VCaP (cell line): Measurements from ENCODE around the gene CPB2.
A peak's percentile ranks its signal among the peaks of the same experiment; 100 is the strongest.

Source experiments
- H3K27ac ChIP-seq: fragments of 450-650 bp; 2 replicates; pipeline ENCODE4 v1.5.1; 2017
- CTCF ChIP-seq: fragments of 450-650 bp; conservative IDR thresholded peaks from 2 replicates; pipeline ENCODE4 v1.5.1; 2017; ENCODE audit warnings: mild to moderate bottlenecking, moderate library complexity

CPB2 gene

GRCh38 chr13:46050771-46051170 is 54.1 kb downstream of the CPB2 start:
- H3K27ac ChIP-seq = no peak overlapping the region
- TF ChIP-seq CTCF = no peak

- H3K27ac ChIP-seq = peak overlapping the region; percentile 12; the same call in 1 of the 2 replicates
- TF ChIP-seq CTCF = no peak
Measured at GRCh38 chr13:46045424-46045823, 59.4 kb downstream of the CPB2 start.

DNA sequence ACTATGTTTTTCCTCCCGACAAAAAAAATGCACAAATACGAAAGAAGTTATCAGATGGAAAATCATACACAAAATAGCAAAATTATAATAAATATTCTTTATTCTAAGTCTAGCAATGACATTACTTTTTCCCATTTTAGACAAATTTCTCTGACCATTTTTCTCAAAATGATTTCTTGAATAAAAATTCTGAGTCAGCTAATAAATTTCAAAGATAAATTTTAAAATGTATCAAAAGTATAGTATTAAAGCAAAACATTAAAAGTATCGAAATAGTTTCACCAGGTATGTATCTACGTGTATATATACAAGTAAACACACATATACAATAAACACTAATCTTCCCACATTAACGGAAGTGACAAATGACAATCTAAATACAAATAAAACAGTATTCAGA is 61.2 kb downstream of the CPB2 start:
- TF ChIP-seq CTCF = no peak
- no peak overlapping the region for H3K27ac ChIP-seq

GRCh38 chr13:46041419-46041839 is 63.4 kb downstream of the CPB2 start:
- TF ChIP-seq CTCF = no peak

GRCh38 chr13:46040763-46041162 is 64.1 kb downstream of the CPB2 start:
- H3K27ac ChIP-seq = no peak overlapping the region
- TF ChIP-seq CTCF = no peak

More at GRCh38 chr13:46041419-46041839, 63.4 kb downstream of the CPB2 start:
- no peak overlapping the region for H3K27ac ChIP-seq

DNA sequence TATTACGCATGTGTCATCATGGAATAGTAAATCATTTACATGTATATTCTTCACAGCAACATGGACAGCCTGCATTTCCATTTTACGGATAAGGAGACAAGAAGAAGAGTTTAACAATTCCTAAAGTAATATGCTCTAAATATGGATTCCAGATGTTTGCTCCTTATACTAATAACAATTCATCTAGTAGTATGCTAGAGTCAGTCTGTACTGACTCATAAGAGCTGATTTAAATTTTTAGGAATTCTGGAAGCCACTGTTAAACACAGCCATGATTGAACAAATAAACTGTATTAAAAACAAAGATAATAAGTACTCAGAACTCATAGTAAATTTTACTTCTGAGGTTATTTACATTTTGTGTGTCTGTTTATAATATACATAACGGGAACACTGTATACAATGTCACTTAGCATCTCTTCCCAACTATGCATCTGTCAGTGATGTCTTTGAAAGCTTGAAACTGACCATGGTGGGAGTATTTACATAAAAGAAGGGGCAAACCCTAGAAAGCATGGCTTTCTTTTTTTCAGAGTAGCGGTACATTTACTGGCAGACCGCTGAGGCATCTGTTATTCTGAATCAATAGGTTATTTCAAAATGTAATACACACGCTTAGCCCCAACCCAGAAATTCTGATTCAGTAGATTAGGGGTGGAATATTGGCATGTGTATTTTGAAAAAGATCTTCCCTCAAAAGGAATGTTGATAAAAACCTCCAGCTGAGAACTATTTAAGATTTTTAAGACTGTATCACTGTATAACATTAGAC is 65.2 kb downstream of the CPB2 start:
- no peak overlapping the region for H3K27ac ChIP-seq

DNA sequence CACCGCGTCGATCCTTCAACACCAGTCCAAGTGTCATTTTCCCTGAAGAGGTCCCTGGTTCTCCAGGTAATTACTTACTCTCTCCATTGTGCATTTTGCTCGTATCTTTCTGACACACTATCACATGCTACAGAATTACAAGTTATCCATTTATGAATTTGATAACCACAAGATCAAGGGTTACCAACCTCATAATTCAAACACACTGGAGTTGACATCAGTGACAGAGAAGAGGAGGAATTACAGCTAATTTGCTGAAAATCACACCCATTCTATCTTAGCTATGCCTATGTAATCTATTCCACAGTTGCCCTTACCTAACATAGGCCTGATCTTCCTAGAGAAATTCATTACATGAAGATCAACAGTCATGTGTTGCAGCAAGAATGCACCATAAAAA is 66.5 kb downstream of the CPB2 start:
- TF ChIP-seq CTCF = no peak
- no peak overlapping the region for H3K27ac ChIP-seq

More for the DNA sequence above, 65.2 kb downstream of the CPB2 start:
- TF ChIP-seq CTCF = no peak
